H9 (cell line): ENCODE data around the gene STIM2. TPM values are rescaled to one million over a fixed set of nuclear protein-coding genes. Genes with fewer than 3 reads are reported as not detected.

Experiments used
- DNase-seq: peaks from one replicate; pipeline ENCODE4 v3.0.0-alpha.2; 2017
- H2AFZ ChIP-seq: one replicate; pipeline ENCODE4 v1.6.1; 2013; ENCODE audit warnings: mild to moderate bottlenecking, low read length, control low read depth, moderate library complexity
- H2AK5ac ChIP-seq: 2 replicates; pipeline ENCODE4 v1.6.1; 2013; ENCODE audit warnings: low read length, control low read depth, mixed read lengths; ENCODE audit not compliant: insufficient read length
- H2BK120ac ChIP-seq: one replicate; pipeline ENCODE4 v1.6.1; 2013; ENCODE audit warnings: low read depth, mild to moderate bottlenecking, low read length, control low read depth, inconsistent platforms; ENCODE audit not compliant: poor library complexity, severe bottlenecking
- H2BK12ac ChIP-seq: 2 replicates; pipeline ENCODE4 v1.6.1; 2013; ENCODE audit warnings: low read length, control low read depth, mixed read lengths, low read depth; ENCODE audit not compliant: insufficient read length
- H2BK15ac ChIP-seq: 2 replicates; pipeline ENCODE4 v1.6.1; 2013; ENCODE audit warnings: low read depth, low read length, control low read depth
- H2BK20ac ChIP-seq: one replicate; pipeline ENCODE4 v1.6.1; 2013; ENCODE audit warnings: low read depth, mild to moderate bottlenecking, low read length, control low read depth, inconsistent platforms; ENCODE audit not compliant: poor library complexity, severe bottlenecking
- H2BK5ac ChIP-seq: 2 replicates; pipeline ENCODE4 v1.6.1; 2013; ENCODE audit warnings: low read length, control low read depth, mixed read lengths; ENCODE audit not compliant: insufficient read length
- H3K14ac ChIP-seq: 2 replicates; pipeline ENCODE4 v1.6.1; 2013; ENCODE audit warnings: low read length, control low read depth; ENCODE audit not compliant: insufficient read depth
- H3K18ac ChIP-seq: 2 replicates; pipeline ENCODE4 v1.6.1; 2013; ENCODE audit warnings: low read depth, mild to moderate bottlenecking, mixed read lengths, low read length, control low read depth; ENCODE audit not compliant: insufficient read length
- H3K23ac ChIP-seq: 2 replicates; pipeline ENCODE4 v1.6.1; 2013; ENCODE audit warnings: low read length, control low read depth, mixed read lengths, low read depth; ENCODE audit not compliant: insufficient read length
- H3K23me2 ChIP-seq: 2 replicates; pipeline ENCODE4 v1.6.1; 2013; ENCODE audit warnings: low read depth, mild to moderate bottlenecking, mixed read lengths, low read length, control low read depth; ENCODE audit not compliant: insufficient read length, poor library complexity, severe bottlenecking
- H3K27ac ChIP-seq: 2 replicates; pipeline ENCODE4 v1.5.1; 2013; ENCODE audit warnings: low read length, control low read depth, mixed read lengths, low read depth; ENCODE audit not compliant: insufficient read length
- H3K27me3 ChIP-seq: 2 replicates; pipeline ENCODE4 v1.6.1; 2013; ENCODE audit warnings: low read length, control low read depth, inconsistent platforms; ENCODE audit not compliant: insufficient read depth
- H3K4ac ChIP-seq: 2 replicates; pipeline ENCODE4 v1.6.1; 2013; ENCODE audit warnings: low read depth, mild to moderate bottlenecking, control low read depth, inconsistent platforms, low read length, moderate library complexity
- H3K4me1 ChIP-seq: 2 replicates; pipeline ENCODE4 v1.6.1; 2013; ENCODE audit warnings: low read length, control low read depth, inconsistent platforms; ENCODE audit not compliant: insufficient read depth
- H3K4me2 ChIP-seq: 2 replicates; pipeline ENCODE4 v1.6.1; 2013; ENCODE audit warnings: low read length, control low read depth, mixed read lengths; ENCODE audit not compliant: insufficient read length, insufficient read depth
- H3K56ac ChIP-seq: 2 replicates; pipeline ENCODE4 v1.6.1; 2013; ENCODE audit warnings: low read depth, mild to moderate bottlenecking, mixed read lengths, low read length, control low read depth; ENCODE audit not compliant: insufficient read length
- H3K79me1 ChIP-seq: 2 replicates; pipeline ENCODE4 v1.6.1; 2013; ENCODE audit warnings: low read depth, mild to moderate bottlenecking, moderate library complexity, low read length, control low read depth, inconsistent platforms; ENCODE audit not compliant: insufficient read depth, poor library complexity, severe bottlenecking
- H3K79me2 ChIP-seq: 2 replicates; pipeline ENCODE4 v1.6.1; 2013; ENCODE audit warnings: low read length, control low read depth, inconsistent platforms; ENCODE audit not compliant: insufficient read depth
- H3K9ac ChIP-seq: 2 replicates; pipeline ENCODE4 v1.6.1; 2013; ENCODE audit warnings: low read length, control low read depth, mixed read lengths; ENCODE audit not compliant: insufficient read length; ENCODE audit errors: extremely low read depth
- H3K9me3 ChIP-seq: one replicate; pipeline ENCODE4 v1.6.1; 2013; ENCODE audit warnings: low read depth, low read length, inconsistent platforms; ENCODE audit not compliant: control insufficient read depth
- H3T11ph ChIP-seq: one replicate; pipeline ENCODE4 v1.6.1; 2013; ENCODE audit warnings: mild to moderate bottlenecking, low read length, control low read depth, inconsistent platforms
- H4K20me1 ChIP-seq: one replicate; pipeline ENCODE4 v1.6.1; 2013; ENCODE audit not compliant: control insufficient read depth, insufficient read length, insufficient read depth
- H4K5ac ChIP-seq: 2 replicates; pipeline ENCODE4 v1.6.1; 2013; ENCODE audit warnings: low read depth, mild to moderate bottlenecking, mixed read lengths, low read length, control low read depth; ENCODE audit not compliant: insufficient read length
- H4K8ac ChIP-seq: replicated peaks from 2 replicates; pipeline ENCODE4 v1.6.1; 2013; ENCODE audit warnings: low read length, control low read depth, mixed read lengths, low read depth; ENCODE audit not compliant: insufficient read length
- H4K91ac ChIP-seq: 2 replicates; pipeline ENCODE4 v1.6.1; 2013; ENCODE audit warnings: low read depth, mild to moderate bottlenecking, moderate library complexity, mixed read lengths, low read length, control low read depth; ENCODE audit not compliant: insufficient read length
- H3K27ac Mint-ChIP-seq, 3 experiments: 2 replicates in 2 of 3; 3 replicates in 1 of 3; pipeline ENCODE4 v1.8.0; 2020 to 2021; ENCODE audit warnings: mixed read lengths in 3 of 3, mild to moderate bottlenecking in 1 of 3, moderate library complexity in 1 of 3
- H3K27me3 Mint-ChIP-seq: 2 replicates; pipeline ENCODE4 v1.8.0; 2021; ENCODE audit warnings: low read depth, mild to moderate bottlenecking, moderate library complexity, mixed read lengths
- H3K36me3 Mint-ChIP-seq, 3 experiments: 2 replicates in 2 of 3; 3 replicates in 1 of 3; pipeline ENCODE4 v1.8.0; 2020 to 2021; ENCODE audit warnings: low read depth in 3 of 3, mixed read lengths in 3 of 3; ENCODE audit not compliant: insufficient read depth in 1 of 3
- H3K4me1 Mint-ChIP-seq, 2 experiments: 2 replicates each; pipeline ENCODE4 v1.8.0; 2020; ENCODE audit warnings: mixed read lengths in 2 of 2
- H3K4me3 Mint-ChIP-seq, 2 experiments: 2 replicates in 1 of 2; 3 replicates in 1 of 2; pipeline ENCODE4 v1.8.0; 2020 to 2021; ENCODE audit warnings: mild to moderate bottlenecking in 2 of 2, mixed read lengths in 2 of 2, moderate library complexity in 1 of 2
- H3K9me3 Mint-ChIP-seq, 2 experiments: 2 replicates in 1 of 2; 3 replicates in 1 of 2; pipeline ENCODE4 v1.8.0; 2020; ENCODE audit warnings: mild to moderate bottlenecking in 2 of 2, mixed read lengths in 2 of 2, moderate library complexity in 1 of 2
- WGBS: extraction: QIAGEN DNeasy Blood & Tissue Kit; methylation state at CpG from one replicate; pipeline ENCODE4 v1.1.7; 2013; ENCODE audit warnings: missing lambda C conversion rate, low lambda C conversion rate, mixed read lengths; ENCODE audit not compliant: insufficient read length; ENCODE audit errors: extremely low coverage; 5-methylcytosine and 5-hydroxymethylcytosine counted together
- total RNA-seq: library from RNA; stranded (reverse); gene quantifications from 2 replicates; pipeline ENCODE4 v1.2.1, GENCODE V29; 2021
- TF ChIP-seq, protein P1 (sequence below): fragments of 200-600 bp; sonication (generic); conservative IDR thresholded peaks from 3 replicates; pipeline ENCODE4 v1.8.0; 2021; ENCODE audit warnings: antibody characterized with exemption, mild to moderate bottlenecking

The STIM2 gene
- total RNA-seq, 1 experiment from 2014 or later, result 26.2 TPM

DNA sequence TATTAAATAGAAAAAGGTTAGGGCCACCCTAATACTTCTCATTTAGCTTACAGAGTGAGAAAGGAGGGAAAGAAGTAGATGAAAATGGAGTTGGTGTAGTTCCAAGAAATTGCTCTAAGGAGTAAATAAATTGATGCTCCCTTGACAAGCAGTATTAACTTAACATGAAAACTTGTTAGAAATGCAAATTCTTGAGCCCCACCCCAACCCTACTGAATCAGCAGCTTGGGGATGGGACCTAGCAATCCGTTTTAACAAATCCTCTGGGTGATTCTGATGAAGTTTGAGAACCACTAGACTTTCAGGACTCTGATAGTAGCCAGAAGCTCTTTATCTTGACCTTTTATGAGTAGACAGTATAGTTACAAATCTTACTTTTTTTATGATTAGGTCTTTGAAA lies 74.8 kb downstream of the STIM2 start:
- no peaks in the 10 kb centered on the region for H3K27me3 Mint-ChIP-seq
- no peak overlapping the region for H3K9ac ChIP-seq
- H4K91ac ChIP-seq, result no peak overlapping the region
- no peak overlapping the region for H3K23ac ChIP-seq
- no peaks in the 10 kb centered on the region for H3K79me1 ChIP-seq
- H3K9me3 ChIP-seq, result no peaks in the 10 kb centered on the region
- no peak overlapping the region for H4K5ac ChIP-seq
- no peaks in the 10 kb centered on the region for H4K20me1 ChIP-seq
- no peak overlapping the region for H3K56ac ChIP-seq
- no peak overlapping the region for H2BK20ac ChIP-seq
- H3K4me3 Mint-ChIP-seq, result no peak overlapping the region
- no peak overlapping the region for H2BK15ac ChIP-seq
- H3K27ac Mint-ChIP-seq, result no peak overlapping the region
- peaks cover 14 to 22% of the 10 kb centered on the region in 2 experiments for H3K4me1 Mint-ChIP-seq
- no peaks in the 10 kb centered on the region; a peak in 1 of 7 replicates for H3K36me3 Mint-ChIP-seq
- TF ChIP-seq, protein P1, sequence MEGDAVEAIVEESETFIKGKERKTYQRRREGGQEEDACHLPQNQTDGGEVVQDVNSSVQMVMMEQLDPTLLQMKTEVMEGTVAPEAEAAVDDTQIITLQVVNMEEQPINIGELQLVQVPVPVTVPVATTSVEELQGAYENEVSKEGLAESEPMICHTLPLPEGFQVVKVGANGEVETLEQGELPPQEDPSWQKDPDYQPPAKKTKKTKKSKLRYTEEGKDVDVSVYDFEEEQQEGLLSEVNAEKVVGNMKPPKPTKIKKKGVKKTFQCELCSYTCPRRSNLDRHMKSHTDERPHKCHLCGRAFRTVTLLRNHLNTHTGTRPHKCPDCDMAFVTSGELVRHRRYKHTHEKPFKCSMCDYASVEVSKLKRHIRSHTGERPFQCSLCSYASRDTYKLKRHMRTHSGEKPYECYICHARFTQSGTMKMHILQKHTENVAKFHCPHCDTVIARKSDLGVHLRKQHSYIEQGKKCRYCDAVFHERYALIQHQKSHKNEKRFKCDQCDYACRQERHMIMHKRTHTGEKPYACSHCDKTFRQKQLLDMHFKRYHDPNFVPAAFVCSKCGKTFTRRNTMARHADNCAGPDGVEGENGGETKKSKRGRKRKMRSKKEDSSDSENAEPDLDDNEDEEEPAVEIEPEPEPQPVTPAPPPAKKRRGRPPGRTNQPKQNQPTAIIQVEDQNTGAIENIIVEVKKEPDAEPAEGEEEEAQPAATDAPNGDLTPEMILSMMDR, result no peak
- no CpG with 5 or more reads among the region's 1 CpG for WGBS
- no peak overlapping the region for H2BK5ac ChIP-seq
- no peak overlapping the region for H3K4me2 ChIP-seq
- no peak overlapping the region for H3K4ac ChIP-seq
- H2AK5ac ChIP-seq, result no peak overlapping the region
- no peak overlapping the region for H3K27ac ChIP-seq
- no peaks in the 10 kb centered on the region for H3K23me2 ChIP-seq
- H2AFZ ChIP-seq, result no peak overlapping the region
- no peak overlapping the region for H3K14ac ChIP-seq
- H3K27me3 ChIP-seq, result no peaks in the 10 kb centered on the region
- no peak overlapping the region for H4K8ac ChIP-seq
- no peak for DNase-seq
- H3K18ac ChIP-seq, result no peak overlapping the region
- H3K9me3 Mint-ChIP-seq, result no peaks in the 10 kb centered on the region
- no peak overlapping the region for H2BK12ac ChIP-seq
- H3K79me2 ChIP-seq, result no peaks in the 10 kb centered on the region
- H3K4me1 ChIP-seq, result peaks cover 4% of the 10 kb centered on the region; the same call in 1 of the 2 replicates
- no peak overlapping the region for H2BK120ac ChIP-seq
- H3T11ph ChIP-seq, result no peak overlapping the region
